ENCODE results near the gene CCNY. TPM values are rescaled to one million over a fixed set of nuclear protein-coding genes. Genes with fewer than 3 reads are reported as not detected.
"Not testable (repeated sequence)": the region's sequence is repeated elsewhere in the genome, so short reads cannot be mapped to it uniquely, and the experiment has no call there.

Gene CCNY
- total RNA-seq, 2 experiments from 2014 or later: 31.2 to 32.1 TPM

- H3K9me3 Mint-ChIP-seq: no peaks in the 10 kb centered on the region
- H3K27ac Mint-ChIP-seq: no peak overlapping the region
- CTCF ChIA-PET: interaction anchor here (0.7 to 1.1 kb wide), 3 partner anchors 9 to 294 kb away, joined by 3 to 4 read pairs (median 3); no protein-coding TSS in a partner anchor
- H3K36me3 Mint-ChIP-seq (ENCODE audit: low read depth): peaks cover 5% of the 10 kb centered on the region
- DNase-seq: no peak
- H3K27me3 Mint-ChIP-seq (ENCODE audit: low read depth): no peaks in the 10 kb centered on the region
- intact Hi-C loops (cut with micrococcal nuclease): loop anchor here (1.0 kb wide), 1 partner anchor 8 kb away; no protein-coding TSS in a partner anchor
- H3K4me1 Mint-ChIP-seq (ENCODE audit: low read depth): peaks cover 82% of the 10 kb centered on the region
- no peak overlapping the region for H3K4me3 Mint-ChIP-seq
Measured at GRCh38 chr10:35349389-35349915, 13.1 kb downstream of the CCNY start.

- Mint-ChIP-seq H3K4me3 (no peak overlapping the region), H3K4me1 (ENCODE audit: low read depth) (peaks cover 82% of the 10 kb centered on the region), H3K9me3 (no peaks in the 10 kb centered on the region), H3K27ac (no peak overlapping the region), H3K27me3 (ENCODE audit: low read depth) (no peaks in the 10 kb centered on the region), H3K36me3 (ENCODE audit: low read depth) (peaks cover 3% of the 10 kb centered on the region)
- intact Hi-C loops (cut with micrococcal nuclease): no loop called here
- DNase-seq: no peak
- CTCF ChIA-PET: interaction anchor here (0.6 to 0.7 kb wide), 2 partner anchors 25 to 450 kb away, joined by 3 to 4 read pairs; no protein-coding TSS in a partner anchor
Measured at GRCh38 chr10:35351021-35351420, 14.7 kb downstream of the CCNY start.

- H3K9me3 Mint-ChIP-seq: no peaks in the 10 kb centered on the region
- peaks cover 3% of the 10 kb centered on the region for H3K36me3 Mint-ChIP-seq (ENCODE audit: low read depth)
- no peak overlapping the region for H3K4me3 Mint-ChIP-seq
- peaks cover 84% of the 10 kb centered on the region for H3K4me1 Mint-ChIP-seq (ENCODE audit: low read depth)
- CTCF ChIA-PET: interaction anchor here (0.8 kb wide), 1 partner anchor 209 kb away, joined by 3 read pairs; no protein-coding TSS in a partner anchor
- intact Hi-C loops (cut with micrococcal nuclease): no loop called here
- no peaks in the 10 kb centered on the region for H3K27me3 Mint-ChIP-seq (ENCODE audit: low read depth)
- no peak overlapping the region for H3K27ac Mint-ChIP-seq
- no peak for DNase-seq
Measured at GRCh38 chr10:35352097-35352496, 15.8 kb downstream of the CCNY start.

GRCh38 chr10:35352512-35352911 is 16.2 kb downstream of the CCNY start:
- no peaks in the 10 kb centered on the region for H3K27me3 Mint-ChIP-seq (ENCODE audit: low read depth)
- no peak overlapping the region for H3K27ac Mint-ChIP-seq
- H3K4me3 Mint-ChIP-seq: no peak overlapping the region
- peaks cover 3% of the 10 kb centered on the region for H3K36me3 Mint-ChIP-seq (ENCODE audit: low read depth)
- no peaks in the 10 kb centered on the region for H3K9me3 Mint-ChIP-seq
- DNase-seq: peak; percentile 41
- CTCF ChIA-PET: no interaction called here
- intact Hi-C loops (cut with micrococcal nuclease): no loop called here
- H3K4me1 Mint-ChIP-seq (ENCODE audit: low read depth): peaks cover 84% of the 10 kb centered on the region

GRCh38 chr10:35353395-35353794 is 17.1 kb downstream of the CCNY start:
- Mint-ChIP-seq H3K36me3 (ENCODE audit: low read depth) (no peaks in the 10 kb centered on the region), H3K9me3 (no peaks in the 10 kb centered on the region), H3K27ac (no peak overlapping the region), H3K4me3 (no peak overlapping the region), H3K4me1 (ENCODE audit: low read depth) (peaks cover 89% of the 10 kb centered on the region), H3K27me3 (ENCODE audit: low read depth) (no peaks in the 10 kb centered on the region)
- DNase-seq: no peak
- intact Hi-C loops (cut with micrococcal nuclease): no loop called here
- CTCF ChIA-PET: interaction anchor here (0.8 kb wide), 1 partner anchor 102 kb away, joined by 3 read pairs; no protein-coding TSS in a partner anchor

GRCh38 chr10:35353805-35354204 is 17.5 kb downstream of the CCNY start:
- no peak overlapping the region for H3K27ac Mint-ChIP-seq
- no peak overlapping the region for H3K4me3 Mint-ChIP-seq
- peaks cover 88% of the 10 kb centered on the region for H3K4me1 Mint-ChIP-seq (ENCODE audit: low read depth)
- H3K9me3 Mint-ChIP-seq: no peaks in the 10 kb centered on the region
- DNase-seq: no peak
- no peaks in the 10 kb centered on the region for H3K36me3 Mint-ChIP-seq (ENCODE audit: low read depth)
- intact Hi-C loops (cut with micrococcal nuclease): no loop called here
- no peaks in the 10 kb centered on the region for H3K27me3 Mint-ChIP-seq (ENCODE audit: low read depth)
- CTCF ChIA-PET: interaction anchor here (0.8 kb wide), 1 partner anchor 103 kb away, joined by 3 read pairs; no protein-coding TSS in a partner anchor

- intact Hi-C loops (cut with micrococcal nuclease); H3K9me3 Mint-ChIP-seq; DNase-seq; H3K4me3 Mint-ChIP-seq; H3K36me3 Mint-ChIP-seq (ENCODE audit: low read depth); H3K27ac Mint-ChIP-seq; H3K27me3 Mint-ChIP-seq (ENCODE audit: low read depth): not testable (repeated sequence)
- peaks cover 84% of the 10 kb centered on the region for H3K4me1 Mint-ChIP-seq (ENCODE audit: low read depth)
- CTCF ChIA-PET: interaction anchor here (0.8 kb wide), 1 partner anchor 103 kb away, joined by 3 read pairs; no protein-coding TSS in a partner anchor
Measured at GRCh38 chr10:35354257-35354656, 17.9 kb downstream of the CCNY start.

GRCh38 chr10:35355971-35356724 is 19.8 kb downstream of the CCNY start:
- H3K27ac Mint-ChIP-seq: peak overlapping the region; percentile 68
- peak overlapping the region; percentile 8 for H3K4me3 Mint-ChIP-seq

GRCh38 chr10:35356725-35357092 is 20.4 kb downstream of the CCNY start:
- peak; percentile 50 for DNase-seq

More at GRCh38 chr10:35355971-35356724, 19.8 kb downstream of the CCNY start:
- no peaks in the 10 kb centered on the region for H3K9me3 Mint-ChIP-seq
- DNase-seq: peak; percentile 31
- H3K36me3 Mint-ChIP-seq (ENCODE audit: low read depth): peaks cover 2% of the 10 kb centered on the region
- intact Hi-C loops (cut with micrococcal nuclease): loop anchor here (1.0 to 5.0 kb wide), 8 partner anchors 12 to 229 kb away; partner anchors contain the start of gene CREM
- H3K4me1 Mint-ChIP-seq (ENCODE audit: low read depth): peaks cover 71% of the 10 kb centered on the region
- no peaks in the 10 kb centered on the region for H3K27me3 Mint-ChIP-seq (ENCODE audit: low read depth)
- CTCF ChIA-PET: interaction anchor here (0.9 to 1.7 kb wide), 3 partner anchors 9 to 23 kb away, joined by 3 read pairs; no protein-coding TSS in a partner anchor

GRCh38 chr10:35359056-35359455 is 22.7 kb downstream of the CCNY start:
- Mint-ChIP-seq H3K9me3 (no peaks in the 10 kb centered on the region), H3K27me3 (ENCODE audit: low read depth) (no peaks in the 10 kb centered on the region), H3K4me3 (no peak overlapping the region), H3K36me3 (ENCODE audit: low read depth) (peaks cover 2% of the 10 kb centered on the region), H3K4me1 (ENCODE audit: low read depth) (peaks cover 64% of the 10 kb centered on the region), H3K27ac (no peak overlapping the region)
- intact Hi-C loops (cut with micrococcal nuclease): loop anchor here (5.0 kb wide), 1 partner anchor 53 kb away; no protein-coding TSS in a partner anchor
- CTCF ChIA-PET: interaction anchor here (0.6 kb wide), 1 partner anchor 103 kb away, joined by 3 read pairs; no protein-coding TSS in a partner anchor
- DNase-seq: no peak

More at GRCh38 chr10:35356725-35357092, 20.4 kb downstream of the CCNY start:
- Mint-ChIP-seq H3K27ac (peak overlapping the region; percentile 33), H3K4me3 (no peak overlapping the region), H3K4me1 (ENCODE audit: low read depth) (peaks cover 70% of the 10 kb centered on the region), H3K27me3 (ENCODE audit: low read depth) (no peaks in the 10 kb centered on the region), H3K36me3 (ENCODE audit: low read depth) (peaks cover 2% of the 10 kb centered on the region), H3K9me3 (no peaks in the 10 kb centered on the region)
- CTCF ChIA-PET: interaction anchor here (0.9 to 1.0 kb wide), 2 partner anchors 17 to 22 kb away, joined by 3 read pairs; no protein-coding TSS in a partner anchor
- intact Hi-C loops (cut with micrococcal nuclease): loop anchor here (1.0 to 5.0 kb wide), 8 partner anchors 12 to 230 kb away; partner anchors contain the start of gene CREM

GRCh38 chr10:35359873-35360272 is 23.6 kb downstream of the CCNY start:
- Mint-ChIP-seq H3K27ac (no peak overlapping the region), H3K36me3 (ENCODE audit: low read depth) (peaks cover 2% of the 10 kb centered on the region), H3K4me3 (no peak overlapping the region), H3K4me1 (ENCODE audit: low read depth) (peaks cover 63% of the 10 kb centered on the region), H3K27me3 (ENCODE audit: low read depth) (no peaks in the 10 kb centered on the region), H3K9me3 (no peaks in the 10 kb centered on the region)
- intact Hi-C loops (cut with micrococcal nuclease): loop anchor here (5.0 kb wide), 1 partner anchor 52 kb away; no protein-coding TSS in a partner anchor
- no peak for DNase-seq
- CTCF ChIA-PET: interaction anchor here (0.7 kb wide), 1 partner anchor 317 kb away, joined by 5 read pairs; no protein-coding TSS in a partner anchor

GRCh38 chr10:35362701-35363350 is 26.5 kb downstream of the CCNY start:
- peaks cover 53% of the 10 kb centered on the region for H3K4me1 Mint-ChIP-seq (ENCODE audit: low read depth)
- CTCF ChIA-PET: no interaction called here
- DNase-seq: no peak
- H3K27ac Mint-ChIP-seq: no peak overlapping the region
- no peaks in the 10 kb centered on the region for H3K9me3 Mint-ChIP-seq
- H3K27me3 Mint-ChIP-seq (ENCODE audit: low read depth): no peaks in the 10 kb centered on the region
- no peak overlapping the region for H3K4me3 Mint-ChIP-seq
- intact Hi-C loops (cut with micrococcal nuclease): no loop called here
- H3K36me3 Mint-ChIP-seq (ENCODE audit: low read depth): peaks cover 2% of the 10 kb centered on the region
